HepG2 (cell line): ENCODE measurements around the gene SLC34A3. TPM values are rescaled to one million over a fixed set of nuclear protein-coding genes. Genes with fewer than 3 reads are reported as not detected.

ENCODE experiments used
- ATAC-seq: fragments of 200-7000 bp; cut with Tn5 transposase; 3 replicates; pipeline ENCODE4 v1.9.1; 2020; ENCODE audit warnings: mild to moderate bottlenecking, moderate library complexity
- BruUV-seq: library from RNA; stranded (reverse); fragments of 400-500 nt; replicated peaks from 2 replicates; lab custom pipeline; 2021; lab: Mats Ljungman, UMichigan
- CTCF ChIA-PET: fragments of 300-600 bp; formaldehyde crosslinking; extraction: SDS; loops from one replicate; lab custom pipeline; 2021; ENCODE audit warnings: low total read pairs, inconsistent platforms, low intra/inter-chr PET ratio; lab: Yijun Ruan, JAX
- POLR2A ChIA-PET: fragments of 350-600 bp; sonication (Branson Sonifier 250); formaldehyde crosslinking; loops from one replicate; lab custom pipeline; 2020; ENCODE audit warnings: antibody characterized with exemption, inconsistent platforms; lab: Yijun Ruan, JAX
- DNase-seq: peaks from one replicate; pipeline ENCODE4 v3.0.0-alpha.2; 2015; ENCODE audit warnings: low spot score
- FAIRE-seq: peaks from 3 replicates; lab custom pipeline; 2011; peaks lifted over from hg19 to GRCh38; lab: Jason Lieb, UNC
- H2AFZ ChIP-seq: one replicate; pipeline ENCODE4 v1.6.1; 2011; ENCODE audit warnings: low read length, inconsistent platforms
- H3K27ac ChIP-seq: fragments of 300-600 bp; 3 replicates; pipeline ENCODE4 v1.8.0; 2011; ENCODE audit warnings: mixed run types, mild to moderate bottlenecking, mixed read lengths, low read length, inconsistent platforms; ENCODE audit not compliant: insufficient read depth; ENCODE audit errors: extremely low read length
- H3K27me3 ChIP-seq, 2 experiments: fragments of 200-600 bp in 1 of 2; 2 replicates in 1 of 2; 3 replicates in 1 of 2; pipeline versions ENCODE4 v1.6.0 to v1.8.0; 2011; ENCODE audit warnings: low read length in 2 of 2, mild to moderate bottlenecking in 2 of 2, moderate library complexity in 2 of 2, inconsistent platforms in 1 of 2; ENCODE audit not compliant: insufficient read depth in 2 of 2, control insufficient read depth in 1 of 2
- H3K36me3 ChIP-seq, 2 experiments: fragments of 200-600 bp in 1 of 2; replicated peaks in 1 of 2; 2 replicates in 1 of 2; 3 replicates in 1 of 2; pipeline versions ENCODE4 v1.5.1 to v1.8.0; 2011; ENCODE audit warnings: low read length in 2 of 2, inconsistent platforms in 1 of 2; ENCODE audit not compliant: insufficient read depth in 2 of 2, control insufficient read depth in 1 of 2
- H3K4me1 ChIP-seq: 2 replicates; pipeline ENCODE4 v1.5.1; 2012; ENCODE audit warnings: low read length, inconsistent platforms; ENCODE audit not compliant: insufficient read depth
- H3K4me2 ChIP-seq: 2 replicates; pipeline ENCODE4 v1.6.0; 2011; ENCODE audit warnings: low read depth, low read length, inconsistent platforms
- H3K4me3 ChIP-seq, 3 experiments: fragments of 200-600 bp in 1 of 3; sonication (generic), shearing (Covaris generic) in 1 of 3; replicated peaks in 1 of 3; 2 replicates each; pipeline ENCODE4 v1.5.1; 2011 to 2016; ENCODE audit warnings: low read length in 3 of 3, inconsistent platforms in 2 of 3, low read depth in 2 of 3, mild to moderate bottlenecking in 2 of 3, control low read depth in 1 of 3, mixed read lengths in 1 of 3; ENCODE audit not compliant: insufficient read depth in 1 of 3
- H3K79me2 ChIP-seq: one replicate; pipeline ENCODE4 v1.6.1; 2011; ENCODE audit warnings: low read length, inconsistent platforms; ENCODE audit not compliant: insufficient read depth
- H3K9ac ChIP-seq: 2 replicates; pipeline ENCODE4 v1.6.0; 2011; ENCODE audit warnings: mild to moderate bottlenecking, low read depth, low read length, inconsistent platforms; ENCODE audit not compliant: insufficient read depth
- H3K9me3 ChIP-seq: 2 replicates; pipeline ENCODE4 v1.5.1; 2012; ENCODE audit warnings: mild to moderate bottlenecking, low read length
- H4K20me1 ChIP-seq: 2 replicates; pipeline ENCODE4 v1.6.0; 2011; ENCODE audit warnings: inconsistent platforms, mild to moderate bottlenecking, low read length, moderate library complexity; ENCODE audit not compliant: insufficient read depth
- SALL1 ChIP-seq: sonication (generic); formaldehyde crosslinking; IDR thresholded peaks from 2 replicates; pipeline ENCODE4 v1.8.0; 2022; ENCODE audit warnings: mild to moderate bottlenecking, missing genetic modification reagents
- TGIF2 ChIP-seq: IDR thresholded peaks from 2 replicates; pipeline ENCODE4 v1.6.1; 2016; ENCODE audit warnings: control low read depth, missing compliant biosample characterization
- ZC3H13 ChIP-seq: sonication (generic); formaldehyde crosslinking; IDR thresholded peaks from 2 replicates; pipeline ENCODE4 v1.8.1; 2023; ENCODE audit warnings: mild to moderate bottlenecking, missing genetic modification reagents, moderate library complexity
- ZNF367 ChIP-seq: sonication (generic); formaldehyde crosslinking; IDR thresholded peaks from 2 replicates; pipeline ENCODE4 v1.4.0; 2020; ENCODE audit warnings: missing genetic modification reagents, borderline replicate concordance
- WGBS: methylation state at CpG from one replicate; pipeline ENCODE4 v1.1.6; 2017; ENCODE audit warnings: low lambda C conversion rate; 5-methylcytosine and 5-hydroxymethylcytosine counted together
- in situ Hi-C: cut with HindIII; loops from 2 replicates; pipeline ENCODE4 v1.10.0; 2017; ENCODE audit warnings: low pct_unique_long_range_greater_than_20kb; ENCODE audit not compliant: extremely low pct_ligation_motif_present
- intact Hi-C: fragments of 100-400 bp; cut with micrococcal nuclease; formaldehyde crosslinking; loops from one replicate; pipeline ENCODE4 v1.10.0; 2022; ENCODE audit not compliant: unreplicated experiment
- polyA plus RNA-seq, 8 experiments: library from polyadenylated mRNA; depleted of rRNA in 3 of 8; stranded (reverse) in 7 of 8; unstranded in 1 of 8; fragments of >200 nt; fragmentation: Illumina TruSeq in 4 of 8; extraction: Trizol in 4 of 8; gene quantifications; 2 replicates each; pipeline versions ENCODE4 v1.2.1 to v1.2.3, GENCODE V29; 2011 to 2016; ENCODE audit warnings: low read depth in 4 of 8, missing spikeins in 1 of 8, mixed read lengths in 1 of 8; ENCODE audit not compliant: insufficient read depth in 1 of 8
- total RNA-seq, 5 experiments: library from RNA; depleted of rRNA; stranded (reverse); fragments of >200 nt; fragmentation: Illumina TruSeq; extraction: Trizol; gene quantifications; 2 replicates each; pipeline ENCODE4 v1.2.3, GENCODE V29; 2016; ENCODE audit warnings: low read depth in 1 of 5
- TF ChIP-seq, protein P1 (sequence below): sonication (generic); formaldehyde crosslinking; IDR thresholded peaks from 2 replicates; pipeline ENCODE4 v1.5.0; 2020; ENCODE audit warnings: missing genetic modification reagents, mild to moderate bottlenecking, borderline replicate concordance

SLC34A3 gene
- total and polyA plus RNA-seq, 2 of the 13 experiments (the other 11 are each of a cell fraction or from before 2014, with no cell fraction given) = 0.07 to 1.0 TPM

DNA sequence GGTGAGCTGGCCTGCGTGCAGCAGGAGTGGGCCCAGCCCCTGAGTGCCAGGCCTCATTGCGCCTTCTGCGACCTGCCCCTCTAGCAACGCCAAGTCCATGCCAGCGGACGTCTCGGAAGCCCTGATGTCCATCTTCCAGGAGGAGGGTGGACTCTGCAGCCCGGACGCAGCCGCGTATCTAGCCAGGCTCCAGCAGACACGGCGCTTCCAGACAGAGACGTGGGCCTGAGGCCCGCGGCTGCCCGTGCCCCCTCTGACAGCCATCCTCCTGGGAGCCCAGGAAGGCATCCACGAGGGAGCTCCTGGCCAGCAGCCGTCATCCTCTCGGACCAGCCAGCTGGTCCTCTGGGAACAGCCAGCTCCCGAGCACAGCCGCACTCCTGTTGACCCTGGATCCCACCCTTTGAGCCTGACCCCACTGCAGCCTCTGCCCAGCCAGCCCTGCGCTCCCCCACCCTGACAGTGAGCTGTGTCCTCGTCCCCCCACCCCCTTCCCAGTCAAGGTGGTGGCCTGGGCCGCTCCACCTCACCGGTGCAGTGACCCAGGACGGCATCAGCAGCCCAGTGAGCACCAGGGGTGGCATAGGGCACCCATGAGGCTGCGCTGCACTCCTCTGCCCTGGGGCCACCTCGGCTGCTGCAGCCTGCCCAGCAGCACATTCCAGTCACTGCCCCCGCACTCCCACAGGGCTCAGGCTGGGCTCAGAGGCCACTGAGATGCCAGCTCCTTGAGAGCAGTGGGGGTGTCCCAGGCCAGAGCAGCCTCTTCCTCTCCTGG lies 14.3 kb upstream of the SLC34A3 start:
- DNase-seq (no peak), ATAC-seq (no peak), FAIRE-seq (no peak)
- H3K4me3 ChIP-seq = peak overlapping the region in 1 of 3 experiments; percentile 83; a peak in 1 of 6 replicates
- H3K27ac ChIP-seq = no peak overlapping the region
- peaks cover 3% of the 10 kb centered on the region for H3K79me2 ChIP-seq
- no peaks in the 10 kb centered on the region for H3K27me3 ChIP-seq
- peaks cover 4% of the 10 kb centered on the region; the same call in 1 of the 2 replicates for H4K20me1 ChIP-seq
- no peak for TF ChIP-seq TGIF2 (CRISPR knock-in tag)
- TF ChIP-seq ZC3H13 (CRISPR knock-in tag) = 0 out of 2 replicates have a peak, but pooled peaks have one; percentile 4
- no peak for TF ChIP-seq SALL1 (CRISPR knock-in tag)
- TF ChIP-seq, protein P1, sequence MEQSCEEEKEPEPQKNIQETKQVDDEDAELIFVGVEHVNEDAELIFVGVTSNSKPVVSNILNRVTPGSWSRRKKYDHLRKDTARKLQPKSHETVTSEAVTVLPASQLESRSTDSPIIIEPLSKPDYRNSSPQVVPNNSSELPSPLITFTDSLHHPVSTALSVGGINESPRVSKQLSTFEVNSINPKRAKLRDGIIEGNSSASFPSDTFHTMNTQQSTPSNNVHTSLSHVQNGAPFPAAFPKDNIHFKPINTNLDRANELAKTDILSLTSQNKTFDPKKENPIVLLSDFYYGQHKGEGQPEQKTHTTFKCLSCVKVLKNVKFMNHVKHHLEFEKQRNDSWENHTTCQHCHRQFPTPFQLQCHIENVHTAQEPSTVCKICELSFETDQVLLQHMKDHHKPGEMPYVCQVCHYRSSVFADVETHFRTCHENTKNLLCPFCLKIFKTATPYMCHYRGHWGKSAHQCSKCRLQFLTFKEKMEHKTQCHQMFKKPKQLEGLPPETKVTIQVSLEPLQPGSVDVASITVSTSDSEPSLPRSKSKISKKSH (CRISPR knock-in tag) = no peak
- no peak for TF ChIP-seq ZNF367 (CRISPR knock-in tag)
- no peak overlapping the region for H3K4me2 ChIP-seq
- no peak overlapping the region for H3K9ac ChIP-seq
- no peak overlapping the region for H2AFZ ChIP-seq
- intact Hi-C loops (no loop called here), in situ Hi-C loops (no loop called here)
- H3K36me3 ChIP-seq = no peaks in the 10 kb centered on the region; a peak in 1 of 5 replicates
- ChIA-PET CTCF (no interaction called here), POLR2A (interaction anchor here (3.1 to 13.4 kb wide), 4 partner anchors 12 to 27 kb away, joined by 14 to 225 read pairs (median 26); partner anchors contain the start of genes ANAPC2, NDOR1, SSNA1 and TMEM203)
- 93% methylated on average over 8 of the region's 30 CpGs for WGBS
- no peaks in the 10 kb centered on the region for H3K9me3 ChIP-seq
- BruUV-seq = no TSS peak
- peaks cover 29% of the 10 kb centered on the region for H3K4me1 ChIP-seq
